Heart right ventricle (tissue), 16 donors: ENCODE data around the gene CNOT1. TPM values are rescaled to one million over a fixed set of nuclear protein-coding genes. Genes with fewer than 3 reads are reported as not detected.

Experiments
- ATAC-seq, 8 donors: fragments of 200-7000 bp; cut with Tn5 transposase; one replicate each; pipeline ENCODE4 v1.9.1; 2020; ENCODE audit warnings: mild to moderate bottlenecking in 8 of 8, moderate library complexity in 8 of 8, moderate number of reproducible peaks in 1 of 8
- DNase-seq, 2 donors: peaks; one replicate each; pipeline ENCODE4 v3.0.0-alpha.2; 2020
- H3K27ac ChIP-seq, 10 donors: fragments of 200-600 bp; sonication (generic) in 2 of 10; one replicate each; pipeline versions ENCODE4 v1.5.0 to v1.8.0; 2020 to 2022; ENCODE audit warnings: mild to moderate bottlenecking in 3 of 10
- H3K27me3 ChIP-seq, 7 donors: fragments of 200-600 bp; one replicate each; pipeline ENCODE4 v1.8.0; 2021 to 2022; ENCODE audit warnings: mild to moderate bottlenecking in 2 of 7
- H3K36me3 ChIP-seq, 9 donors: fragments of 200-600 bp; sonication (generic) in 1 of 9; one replicate each; pipeline versions ENCODE4 v1.5.0 to v1.8.0; 2020 to 2022; ENCODE audit warnings: mild to moderate bottlenecking in 2 of 9
- H3K4me1 ChIP-seq, 9 donors: fragments of 200-600 bp; sonication (generic) in 1 of 9; one replicate each; pipeline versions ENCODE4 v1.5.0 to v1.8.0; 2020 to 2022; ENCODE audit warnings: mild to moderate bottlenecking in 4 of 9
- H3K4me3 ChIP-seq, 10 donors: fragments of 200-600 bp; sonication (generic) in 2 of 10; one replicate each; pipeline versions ENCODE4 v1.5.0 to v1.8.0; 2020 to 2022; ENCODE audit warnings: mild to moderate bottlenecking in 7 of 10, moderate library complexity in 2 of 10
- H3K9me3 ChIP-seq, 11 donors: fragments of 200-600 bp in 10 of 11; sonication (generic) in 2 of 11; one replicate each; pipeline versions ENCODE4 v1.5.0 to v1.8.0; 2013 to 2022; ENCODE audit warnings: mild to moderate bottlenecking in 2 of 11, control low read depth in 1 of 11, moderate library complexity in 1 of 11
- CTCF ChIP-seq, 9 donors: fragments of 200-600 bp; sonication (generic) in 2 of 9; IDR thresholded peaks; one replicate each; pipeline versions ENCODE4 v1.5.0 to v1.8.0; 2021 to 2022; ENCODE audit warnings: antibody characterized with exemption in 9 of 9, mild to moderate bottlenecking in 5 of 9, moderate library complexity in 1 of 9
- WGBS, 2 donors: extraction: QIAGEN DNeasy Blood & Tissue Kit; methylation state at CpG; one replicate each; pipeline ENCODE4 v1.1.7; 2013; ENCODE audit warnings: inconsistent platforms in 1 of 2; 5-methylcytosine and 5-hydroxymethylcytosine counted together
- intact Hi-C, 10 donors: fragments of 100-400 bp; cut with DNase I; formaldehyde crosslinking; loops; one replicate each; pipeline versions ENCODE4 v1.11.1 to v1.14.2; 2022
- polyA plus RNA-seq, 2 donors: library from polyadenylated mRNA; stranded (reverse); fragments of 200-250 nt; gene quantifications; one replicate each; pipeline ENCODE4 v1.2.3, GENCODE V29; 2013
- total RNA-seq, 10 donors: library from RNA; stranded (reverse); fragmentation: NEBNext Ultra II Directional in 3 of 10; extraction: Animal tissue kit (Norgen Biotek cat#: 25700) in 3 of 10; gene quantifications; one replicate each; pipeline versions ENCODE4 v1.2.1 to v1.2.4, GENCODE V29; 2021 to 2023
- donor health status: Arrhythmogenic right ventricular cardiomyopathy.
- donor health status: ischemic (EF 13 %, LVEDD 7.1; RV severe dilation, severe dysfunction).
- donor health status: healthy with polysubstance abuse.
- donor health status: DM: no; HTN: yes; CAD: no.
- donor health status: DM: no; HTN: no; CAD: no.
- donor health status: ischemic (EF 25% LVEDD 6.9; RV normal size, moderate dysfunction).
- donor health status: ischemic (EF 25% LVEDD 5.7; RV mildly dilated, moderate dysfunction).
- donor health status: healthy.
- donor health status: DM: yes; HTN: yes; CAD: no.
- donor health status: Ischemic cardiomyopathy.
- donor health status: ischemic (EF 35%, LVEDD 5.7; RV mildly dilated, moderate dysfunction).
- donor health status: nonischemic (EF 11% LVEDD 7.7; RV severe dilation, severe dysfunction).
- donor health status: DM: yes; HTN: yes; CAD: no.
- donor health status: PGD.
- donor health status: ischemic (EF 29% LVEDD 5.4; RV normal size, mild dysfunction).
- donor health status: nonischemic (EF 23%, LVEDD 6.1; RV moderate dilation, normal function).

Gene CNOT1
- total and polyA plus RNA-seq, 12 donors, result 27.2 to 102 (median 81.7) TPM

- H3K27me3 ChIP-seq, result no peaks in the 10 kb centered on the region
- no peak for DNase-seq
- H3K9me3 ChIP-seq, result no peaks in the 10 kb centered on the region
- H3K4me1 ChIP-seq, result peaks cover 0 to 11% (median 6%) of the 10 kb centered on the region in 9 donors
- 54 to 63% methylated on average over 2 of the region's 2 CpGs for WGBS, 2 donors
- peaks cover 0 to 100% (median 51%) of the 10 kb centered on the region in 9 donors for H3K36me3 ChIP-seq
- no peak for TF ChIP-seq CTCF (IDR thresholded peaks at IDR 0.05)
- intact Hi-C loops, result no loop called here
- ATAC-seq, result peak in 3 of 8 donors; percentile 21 to 29 (median 22)
- H3K4me3 ChIP-seq, result no peak overlapping the region
- no peak overlapping the region for H3K27ac ChIP-seq
Observed at GRCh38 chr16:58556678-58557077, 72.9 kb downstream of the CNOT1 start.

- TF ChIP-seq CTCF (IDR thresholded peaks at IDR 0.05), result no peak
- intact Hi-C loops, result no loop called here
- Histone ChIP-seq H3K27ac (peak overlapping the region in 3 of 10 donors; percentile 11 to 17 (median 13)), H3K27me3 (no peaks in the 10 kb centered on the region), H3K9me3 (no peaks in the 10 kb centered on the region), H3K4me1 (peaks cover 0 to 50% (median 14%) of the 10 kb centered on the region in 9 donors), H3K36me3 (peaks cover 0 to 100% (median 56%) of the 10 kb centered on the region in 9 donors), H3K4me3 (no peak overlapping the region)
- ATAC-seq (peak; percentile 79 to 98 (median 90)), DNase-seq (peak; percentile 41 to 67)
- WGBS, 2 donors, result 50 to 57% methylated on average over 3 of the region's 3 CpGs
Observed at GRCh38 chr16:58551496-58551895, 78.1 kb downstream of the CNOT1 start.

- Histone ChIP-seq H3K27me3 (no peaks in the 10 kb centered on the region), H3K27ac (peak overlapping the region in 8 of 10 donors; percentile 4 to 72 (median 56)), H3K36me3 (peaks cover 0 to 100% (median 76%) of the 10 kb centered on the region in 9 donors), H3K9me3 (no peaks in the 10 kb centered on the region), H3K4me1 (peaks cover 0 to 50% (median 14%) of the 10 kb centered on the region in 9 donors), H3K4me3 (no peak overlapping the region)
- WGBS, 2 donors, result 42 to 51% methylated on average over 2 of the region's 2 CpGs
- DNase-seq (no peak), ATAC-seq (peak in 7 of 8 donors; percentile 16 to 68 (median 60))
- intact Hi-C loops, result no loop called here
- no peak for TF ChIP-seq CTCF (IDR thresholded peaks at IDR 0.05)
Observed at GRCh38 chr16:58548378-58548777, 81.2 kb downstream of the CNOT1 start.

GRCh38 chr16:58543685-58544084 lies 85.9 kb downstream of the CNOT1 start:
- Histone ChIP-seq H3K36me3 (peaks cover 0 to 100% (median 77%) of the 10 kb centered on the region in 9 donors), H3K4me1 (peaks cover 0 to 18% (median 5%) of the 10 kb centered on the region in 9 donors), H3K27me3 (no peaks in the 10 kb centered on the region), H3K27ac (no peak overlapping the region), H3K9me3 (no peaks in the 10 kb centered on the region), H3K4me3 (no peak overlapping the region)
- TF ChIP-seq CTCF (IDR thresholded peaks at IDR 0.05), result no peak
- WGBS, 2 donors, result 78 to 88% methylated on average over 8 of the region's 8 CpGs
- DNase-seq (no peak), ATAC-seq (no peak)
- intact Hi-C loops, result loop anchor here in 1 of 10 donors (5.0 kb wide), 1 partner anchor 34 kb away; no protein-coding TSS in a partner anchor
